ENCODE results near the gene PPFIBP2. TPM values are rescaled to one million over a fixed set of nuclear protein-coding genes. Genes with fewer than 3 reads are reported as not detected.

PPFIBP2 gene
- total and polyA plus RNA-seq, 10 of the 15 experiments (the other 5 are each of a cell fraction or from before 2014, with no cell fraction given) = 17.3 to 56.3 (median 39.2) TPM

DNA sequence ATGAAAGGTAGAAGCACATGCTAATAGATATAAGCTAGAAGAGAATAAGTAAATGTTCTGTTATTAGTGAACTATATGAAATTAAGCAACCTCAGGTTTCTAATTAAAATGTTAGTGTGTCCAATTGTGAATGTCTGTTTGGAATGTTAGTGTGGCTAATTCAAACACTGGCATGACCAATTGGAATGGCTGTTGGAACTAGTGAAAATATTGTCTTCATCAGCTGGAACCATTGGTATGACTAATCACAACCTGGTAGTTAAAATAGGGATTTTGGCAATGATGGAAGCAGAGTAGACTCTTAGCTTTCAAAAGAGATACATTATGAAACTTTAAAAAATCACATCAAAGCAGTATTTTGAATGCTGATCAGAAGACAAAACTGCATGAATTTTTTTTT lies 92.7 kb downstream of the PPFIBP2 start (continued):
- TF ChIP-seq ZSCAN29 (IDR thresholded peaks at IDR 0.05) = no peak
- no peak for TF ChIP-seq NR2F1 (conservative IDR thresholded peaks at IDR 0.05)
- no peak for TF ChIP-seq NR2C1 (IDR thresholded peaks at IDR 0.05)
- TF ChIP-seq, protein P1, sequence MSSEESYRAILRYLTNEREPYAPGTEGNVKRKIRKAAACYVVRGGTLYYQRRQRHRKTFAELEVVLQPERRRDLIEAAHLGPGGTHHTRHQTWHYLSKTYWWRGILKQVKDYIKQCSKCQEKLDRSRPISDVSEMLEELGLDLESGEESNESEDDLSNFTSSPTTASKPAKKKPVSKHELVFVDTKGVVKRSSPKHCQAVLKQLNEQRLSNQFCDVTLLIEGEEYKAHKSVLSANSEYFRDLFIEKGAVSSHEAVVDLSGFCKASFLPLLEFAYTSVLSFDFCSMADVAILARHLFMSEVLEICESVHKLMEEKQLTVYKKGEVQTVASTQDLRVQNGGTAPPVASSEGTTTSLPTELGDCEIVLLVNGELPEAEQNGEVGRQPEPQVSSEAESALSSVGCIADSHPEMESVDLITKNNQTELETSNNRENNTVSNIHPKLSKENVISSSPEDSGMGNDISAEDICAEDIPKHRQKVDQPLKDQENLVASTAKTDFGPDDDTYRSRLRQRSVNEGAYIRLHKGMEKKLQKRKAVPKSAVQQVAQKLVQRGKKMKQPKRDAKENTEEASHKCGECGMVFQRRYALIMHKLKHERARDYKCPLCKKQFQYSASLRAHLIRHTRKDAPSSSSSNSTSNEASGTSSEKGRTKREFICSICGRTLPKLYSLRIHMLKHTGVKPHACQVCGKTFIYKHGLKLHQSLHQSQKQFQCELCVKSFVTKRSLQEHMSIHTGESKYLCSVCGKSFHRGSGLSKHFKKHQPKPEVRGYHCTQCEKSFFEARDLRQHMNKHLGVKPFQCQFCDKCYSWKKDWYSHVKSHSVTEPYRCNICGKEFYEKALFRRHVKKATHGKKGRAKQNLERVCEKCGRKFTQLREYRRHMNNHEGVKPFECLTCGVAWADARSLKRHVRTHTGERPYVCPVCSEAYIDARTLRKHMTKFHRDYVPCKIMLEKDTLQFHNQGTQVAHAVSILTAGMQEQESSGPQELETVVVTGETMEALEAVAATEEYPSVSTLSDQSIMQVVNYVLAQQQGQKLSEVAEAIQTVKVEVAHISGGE (CRISPR knock-in tag; IDR thresholded peaks at IDR 0.05) = no peak
- no peak for TF ChIP-seq CHD1 (IDR thresholded peaks at IDR 0.05; ENCODE audit: low read depth, low read length)

- Histone ChIP-seq H3K79me2 (ENCODE audit: control insufficient read depth, insufficient read depth, low read length) (no peaks in the 10 kb centered on the region), H3K36me3 (ENCODE audit: control insufficient read depth in 2 of 2, insufficient read depth in 2 of 2, low read length in 1 of 2) (peaks cover 6 to 9% of the 10 kb centered on the region in 2 experiments; a peak in 3 of 4 replicates), H4K20me1 (ENCODE audit: control insufficient read depth, insufficient read depth) (no peaks in the 10 kb centered on the region), H3K9ac (ENCODE audit: control insufficient read depth, insufficient read depth, low read length) (no peak overlapping the region), H3K4me1 (ENCODE audit: control insufficient read depth, insufficient read depth, low read length) (peaks cover 4% of the 10 kb centered on the region; the same call in 1 of the 2 replicates), H3K27ac (ENCODE audit: control insufficient read depth, insufficient read depth) (no peak overlapping the region), H3K4me3 (no peak overlapping the region), H2AFZ (ENCODE audit: control insufficient read depth, low read depth, low read length) (no peak overlapping the region), H3K9me3 (replicated peaks; ENCODE audit: control insufficient read depth, insufficient read depth, low read length) (no peaks in the 10 kb centered on the region), H3K4me2 (ENCODE audit: control insufficient read depth, insufficient read depth) (no peak overlapping the region), H3K27me3 (replicated peaks in 1 of 2; ENCODE audit: control insufficient read depth in 2 of 2, insufficient read depth in 2 of 2, low read length in 1 of 2) (no peaks in the 10 kb centered on the region)
- ChIA-PET SMC1A (ENCODE audit: uncharacterized antibody, unreplicated experiment) (interaction anchor here (0.7 kb wide), 1 partner anchor 780 kb away, joined by 3 read pairs; no protein-coding TSS in a partner anchor), CTCF (no interaction called here), POLR2A (no interaction called here), RAD21 (ENCODE audit: unreplicated experiment) (no interaction called here)
- intact Hi-C loops (cut with micrococcal nuclease; ENCODE audit: unreplicated experiment) (no loop called here), in situ Hi-C loops (cut with MboI) (no loop called here)
- DNase-seq (ENCODE audit: low read depth, low spot score) = no peak
- FAIRE-seq = no peak
- TF ChIP-seq IRF5 (IDR thresholded peaks at IDR 0.05; ENCODE audit: borderline replicate concordance) = no peak
- TF ChIP-seq EZH2 (IDR thresholded peaks at IDR 0.05; ENCODE audit: borderline replicate concordance, control insufficient read depth, low read depth, low read length) = no peak
- no peak for TF ChIP-seq CHD2 (IDR thresholded peaks at IDR 0.05; ENCODE audit: borderline replicate concordance, low read depth, low read length)
- TF ChIP-seq SIN3A (IDR thresholded peaks at IDR 0.05; ENCODE audit: low read depth, low read length) = no peak
- no peak for TF ChIP-seq GATAD2B (conservative IDR thresholded peaks at IDR 0.05; ENCODE audit: low read depth)
- no peak for TF ChIP-seq CUX1 (IDR thresholded peaks at IDR 0.05; ENCODE audit: insufficient replicate concordance, low read depth, low read length)
- no peak for TF ChIP-seq SREBF1 (IDR thresholded peaks at IDR 0.05; ENCODE audit: low read length)
- WGBS (ENCODE audit: insufficient coverage, insufficient replicate concordance, low lambda C conversion rate, missing lambda C conversion rate) = 98% methylated on average over 4 of the region's 4 CpGs
- no TSS peak for BruUV-seq (replicated peaks)
- ATAC-seq = no peak
These were observed 95.2 kb downstream of the PPFIBP2 start for GRCh38 chr11:7609015-7609414.

All from GM12878 (cell line).